Stimulated activated CD8-positive, alpha-beta memory T cell treated with anti-CD3 and anti-CD28 coated beads, Interleukin-12 subunit alpha, Interleukin-12 subunit beta, amount 100 ng/mL, for 1 hour (primary cell): ENCODE results near the gene PDE8A.
A peak's percentile ranks its signal among the peaks of the same experiment; 100 is the strongest.

Experiments used
- DNase-seq: peaks from one replicate; pipeline ENCODE4 v3.0.0-alpha.2; 2020; ENCODE audit warnings: low read depth

PDE8A gene

GRCh38 chr15:85034276-85034675 is 52.6 kb downstream of the PDE8A start:
- no peak for DNase-seq

- DNase-seq: no peak
Observed at GRCh38 chr15:85035980-85036379, 54.3 kb downstream of the PDE8A start.

- DNase-seq: no peak
Observed at GRCh38 chr15:85036716-85037115, 55.1 kb downstream of the PDE8A start.

GRCh38 chr15:85037641-85038040 is 56.0 kb downstream of the PDE8A start:
- no peak for DNase-seq

- DNase-seq: no peak
Observed at GRCh38 chr15:85041230-85041629, 59.6 kb downstream of the PDE8A start.

- DNase-seq: peak; percentile 30
Observed at GRCh38 chr15:85044251-85044853, 62.7 kb downstream of the PDE8A start.

- no peak for DNase-seq
Observed at GRCh38 chr15:85044894-85045293, 63.2 kb downstream of the PDE8A start.

GRCh38 chr15:85045615-85046014 is 64.0 kb downstream of the PDE8A start:
- DNase-seq: no peak

GRCh38 chr15:85047271-85047948 is 65.8 kb downstream of the PDE8A start:
- no peak for DNase-seq

- DNase-seq: no peak
Observed at GRCh38 chr15:85048430-85048829, 66.8 kb downstream of the PDE8A start.

GRCh38 chr15:85049805-85050204 is 68.1 kb downstream of the PDE8A start:
- DNase-seq: no peak

GRCh38 chr15:85059734-85060133 is 78.1 kb downstream of the PDE8A start:
- DNase-seq: no peak

- no peak for DNase-seq
Observed at GRCh38 chr15:85062560-85062959, 80.9 kb downstream of the PDE8A start.

GRCh38 chr15:85063088-85063487 is 81.4 kb downstream of the PDE8A start:
- no peak for DNase-seq

- no peak for DNase-seq
Observed at GRCh38 chr15:85063522-85064079, 81.9 kb downstream of the PDE8A start.

- no peak for DNase-seq
Observed at GRCh38 chr15:85064710-85065109, 83.1 kb downstream of the PDE8A start.

GRCh38 chr15:85071061-85071460 is 89.4 kb downstream of the PDE8A start:
- no peak for DNase-seq

- no peak for DNase-seq
Observed at GRCh38 chr15:85071504-85071903, 89.8 kb downstream of the PDE8A start.

GRCh38 chr15:85072917-85073316 is 91.3 kb downstream of the PDE8A start:
- DNase-seq: no peak

- no peak for DNase-seq
Observed at GRCh38 chr15:85073556-85074194, 92.0 kb downstream of the PDE8A start.

GRCh38 chr15:85086855-85087254 is 105.2 kb downstream of the PDE8A start:
- no peak for DNase-seq

GRCh38 chr15:85088300-85088699 is 106.6 kb downstream of the PDE8A start:
- DNase-seq: no peak

GRCh38 chr15:85089929-85090597 is 108.4 kb downstream of the PDE8A start:
- no peak for DNase-seq
